HG03175 (cell line): ENCODE data around the gene MMP28.
"Not testable (repeated sequence)": the region's sequence is repeated elsewhere in the genome, so short reads cannot be mapped to it uniquely, and the experiment has no call there.

Experiments used
- ATAC-seq: cut with Tn5 transposase; IDR thresholded peaks from one replicate; pipeline ENCODE4 v1.9.1; 2021; ENCODE audit warnings: mild to moderate bottlenecking, moderate library complexity; ENCODE audit not compliant: unreplicated experiment

Gene MMP28

GRCh38 chr17:35766903-35767510 lies 28.4 kb downstream of the MMP28 start:
- ATAC-seq: no peak

GRCh38 chr17:35766489-35766877 lies 29.0 kb downstream of the MMP28 start:
- ATAC-seq: no peak

- ATAC-seq: no peak
Observed at GRCh38 chr17:35765756-35766488, 29.5 kb downstream of the MMP28 start.

- no peak for ATAC-seq
Observed at GRCh38 chr17:35765086-35765710, 30.2 kb downstream of the MMP28 start.

GRCh38 chr17:35764123-35764991 lies 31.1 kb downstream of the MMP28 start:
- ATAC-seq: peak; percentile 82

- ATAC-seq: no peak
Observed at GRCh38 chr17:35763767-35764122, 31.7 kb downstream of the MMP28 start.

GRCh38 chr17:35761601-35762000 lies 33.8 kb downstream of the MMP28 start:
- no peak for ATAC-seq

- ATAC-seq: no peak
Observed at GRCh38 chr17:35760587-35760986, 34.9 kb downstream of the MMP28 start, which contains the start of gene C17orf50. TSS of gene C17orf50 (plus strand) at chr17:35760887. CDS start at chr17:35760942, 55 bp downstream.

GRCh38 chr17:35757243-35757642 lies 38.2 kb downstream of the MMP28 start:
- no peak for ATAC-seq

- ATAC-seq: no peak
Observed at GRCh38 chr17:35752945-35753764, 42.3 kb downstream of the MMP28 start, which contains the start of gene GAS2L2. TSS of gene GAS2L2 (minus strand) at chr17:35753239. CDS start at chr17:35752850, 389 bp downstream.

- ATAC-seq: no peak
Observed at GRCh38 chr17:35752471-35752870, 43.0 kb downstream of the MMP28 start.

- ATAC-seq: not testable (repeated sequence)
Observed at GRCh38 chr17:35751541-35751940, 43.9 kb downstream of the MMP28 start.

- ATAC-seq: no peak
Observed at GRCh38 chr17:35750526-35751395, 44.7 kb downstream of the MMP28 start.

GRCh38 chr17:35749560-35750412 lies 45.7 kb downstream of the MMP28 start:
- ATAC-seq: no peak

GRCh38 chr17:35748979-35749378 lies 46.5 kb downstream of the MMP28 start:
- no peak for ATAC-seq

GRCh38 chr17:35748341-35748841 lies 47.0 kb downstream of the MMP28 start:
- no peak for ATAC-seq

- ATAC-seq: no peak
Observed at GRCh38 chr17:35747540-35748017, 47.9 kb downstream of the MMP28 start.

- no peak for ATAC-seq
Observed at GRCh38 chr17:35745749-35746320, 49.6 kb downstream of the MMP28 start.
